Mononuclear cell (primary cell): ENCODE results near the gene SLC22A23. TPM values are rescaled to one million over a fixed set of nuclear protein-coding genes. Genes with fewer than 3 reads are reported as not detected.

Source experiments
- H3K27me3 ChIP-seq: 2 replicates; pipeline ENCODE4 v1.6.0; 2011; ENCODE audit warnings: low read length, control low read depth; ENCODE audit not compliant: insufficient read depth
- H3K4me1 ChIP-seq: 2 replicates; pipeline ENCODE4 v1.5.1; 2011; ENCODE audit warnings: mild to moderate bottlenecking, low read length, control low read depth; ENCODE audit not compliant: insufficient read depth
- H3K4me3 ChIP-seq: 2 replicates; pipeline ENCODE4 v1.5.1; 2011; ENCODE audit warnings: mild to moderate bottlenecking, low read length, moderate library complexity
- H3K9me3 ChIP-seq: 2 replicates; pipeline ENCODE4 v1.5.1; 2011; ENCODE audit warnings: low read depth, mild to moderate bottlenecking, control low read depth, low read length
- total RNA-seq: library from RNA; depleted of rRNA; stranded (reverse); fragments of >200 nt; gene quantifications from one replicate; pipeline ENCODE4 v1.2.3, GENCODE V29; 2012

Gene SLC22A23
- total RNA-seq, 1 donor: 6.0 TPM

- no peaks in the 10 kb centered on the region for H3K27me3 ChIP-seq
- H3K9me3 ChIP-seq: no peaks in the 10 kb centered on the region
- no peak overlapping the region for H3K4me3 ChIP-seq
- H3K4me1 ChIP-seq: peaks cover 5% of the 10 kb centered on the region
Measured at GRCh38 chr6:3312604-3313231, 144.1 kb downstream of the SLC22A23 start.

- H3K27me3 ChIP-seq: no peaks in the 10 kb centered on the region
- no peaks in the 10 kb centered on the region for H3K4me1 ChIP-seq
- H3K9me3 ChIP-seq: no peaks in the 10 kb centered on the region
- H3K4me3 ChIP-seq: no peak overlapping the region
Measured at GRCh38 chr6:3311826-3312225, 145.0 kb downstream of the SLC22A23 start.

GRCh38 chr6:3310703-3311102 lies 146.1 kb downstream of the SLC22A23 start:
- no peaks in the 10 kb centered on the region for H3K9me3 ChIP-seq
- no peaks in the 10 kb centered on the region for H3K27me3 ChIP-seq
- no peak overlapping the region for H3K4me3 ChIP-seq
- H3K4me1 ChIP-seq: no peaks in the 10 kb centered on the region

GRCh38 chr6:3310051-3310448 lies 146.8 kb downstream of the SLC22A23 start:
- H3K9me3 ChIP-seq: no peaks in the 10 kb centered on the region
- H3K4me1 ChIP-seq: no peaks in the 10 kb centered on the region
- H3K27me3 ChIP-seq: no peaks in the 10 kb centered on the region
- no peak overlapping the region for H3K4me3 ChIP-seq

GRCh38 chr6:3309391-3310050 lies 147.3 kb downstream of the SLC22A23 start:
- H3K4me3 ChIP-seq: no peak overlapping the region
- no peaks in the 10 kb centered on the region for H3K4me1 ChIP-seq
- no peaks in the 10 kb centered on the region for H3K27me3 ChIP-seq
- no peaks in the 10 kb centered on the region for H3K9me3 ChIP-seq

DNA sequence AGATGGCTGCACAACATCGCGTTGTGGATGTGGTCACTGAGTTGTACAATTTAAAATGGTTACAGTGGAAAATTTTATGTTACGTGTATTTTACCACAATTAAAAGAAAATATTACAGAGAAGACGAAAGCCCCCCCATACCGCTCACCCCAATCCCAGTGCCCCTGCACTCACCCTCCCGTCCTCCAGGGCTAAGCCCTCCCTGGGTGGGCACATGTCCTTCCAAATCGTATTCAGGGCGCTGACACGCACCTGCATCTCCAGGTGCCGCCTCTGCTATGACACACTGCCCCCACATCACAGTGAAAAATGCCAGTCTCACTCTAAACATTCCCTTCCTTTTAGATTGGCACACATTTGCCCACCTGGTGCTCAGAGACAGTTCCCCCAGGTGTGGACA lies 148.7 kb downstream of the SLC22A23 start:
- Histone ChIP-seq H3K9me3 (no peaks in the 10 kb centered on the region), H3K4me3 (no peak overlapping the region), H3K27me3 (no peaks in the 10 kb centered on the region), H3K4me1 (no peaks in the 10 kb centered on the region)

GRCh38 chr6:3307436-3307835 lies 149.4 kb downstream of the SLC22A23 start:
- Histone ChIP-seq H3K9me3 (no peaks in the 10 kb centered on the region), H3K27me3 (no peaks in the 10 kb centered on the region), H3K4me3 (no peak overlapping the region), H3K4me1 (no peaks in the 10 kb centered on the region)

GRCh38 chr6:3306848-3307247 lies 150.0 kb downstream of the SLC22A23 start:
- H3K9me3 ChIP-seq: no peaks in the 10 kb centered on the region
- H3K4me1 ChIP-seq: no peaks in the 10 kb centered on the region
- no peak overlapping the region for H3K4me3 ChIP-seq
- no peaks in the 10 kb centered on the region for H3K27me3 ChIP-seq

DNA sequence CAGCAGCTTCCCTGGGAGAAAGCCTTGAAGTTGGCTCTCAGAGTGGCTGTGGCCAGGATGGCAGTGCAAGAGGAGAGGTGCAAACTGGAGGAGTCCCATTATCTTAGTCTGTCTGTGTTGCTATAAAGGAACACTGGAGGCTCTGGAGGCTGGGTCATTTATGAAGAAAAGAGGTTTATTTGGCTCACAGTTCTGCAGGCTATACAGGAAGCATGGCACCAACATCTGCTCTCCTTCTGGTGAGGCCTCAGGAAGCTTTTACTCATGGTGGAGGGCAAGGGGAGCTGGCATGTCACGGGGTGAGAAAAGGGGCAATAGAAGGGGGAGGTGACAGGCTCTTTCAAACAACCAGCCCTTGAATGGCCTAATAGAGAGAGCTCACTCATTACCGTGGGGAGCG lies 151.0 kb downstream of the SLC22A23 start:
- no peaks in the 10 kb centered on the region for H3K27me3 ChIP-seq
- H3K4me3 ChIP-seq: no peak overlapping the region
- no peaks in the 10 kb centered on the region for H3K4me1 ChIP-seq
- no peaks in the 10 kb centered on the region for H3K9me3 ChIP-seq

- no peaks in the 10 kb centered on the region for H3K27me3 ChIP-seq
- H3K4me1 ChIP-seq: no peaks in the 10 kb centered on the region
- H3K9me3 ChIP-seq: no peaks in the 10 kb centered on the region
- no peak overlapping the region for H3K4me3 ChIP-seq
Measured at GRCh38 chr6:3305216-3305565, 151.7 kb downstream of the SLC22A23 start.

- H3K4me3 ChIP-seq: no peak overlapping the region
- H3K4me1 ChIP-seq: no peaks in the 10 kb centered on the region
- no peaks in the 10 kb centered on the region for H3K27me3 ChIP-seq
- no peaks in the 10 kb centered on the region for H3K9me3 ChIP-seq
Measured at GRCh38 chr6:3304500-3305215, 152.2 kb downstream of the SLC22A23 start.

DNA sequence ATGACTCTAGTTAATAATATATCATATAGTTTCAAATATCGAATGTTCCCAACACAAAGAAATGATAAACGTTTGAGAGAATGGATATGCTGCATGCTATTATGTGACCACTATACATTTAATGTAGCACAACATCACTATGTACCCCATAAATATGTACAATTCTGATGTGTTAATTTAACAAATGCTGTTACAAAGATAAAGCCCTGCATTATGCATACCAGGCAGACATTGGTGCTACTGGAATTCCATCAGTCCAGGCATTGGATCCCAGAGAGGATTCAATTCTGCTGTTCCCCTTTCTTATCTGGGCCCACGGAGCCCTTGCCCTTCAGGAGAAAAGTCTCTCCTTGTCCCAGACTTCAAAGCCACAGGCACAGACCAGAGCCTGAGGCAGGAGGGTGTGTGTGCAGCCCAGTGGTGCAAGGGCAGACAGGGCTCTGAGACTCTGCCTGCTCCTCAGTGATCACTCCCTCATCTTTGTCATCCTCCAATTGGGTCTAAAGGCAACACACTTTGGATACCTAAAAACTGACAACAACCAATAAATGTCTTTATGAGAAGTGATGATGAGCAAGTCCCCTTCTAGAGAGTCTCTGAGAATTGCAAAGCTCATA lies 152.9 kb downstream of the SLC22A23 start:
- H3K9me3 ChIP-seq: no peaks in the 10 kb centered on the region
- H3K4me3 ChIP-seq: no peak overlapping the region
- H3K27me3 ChIP-seq: no peaks in the 10 kb centered on the region
- no peaks in the 10 kb centered on the region for H3K4me1 ChIP-seq

DNA sequence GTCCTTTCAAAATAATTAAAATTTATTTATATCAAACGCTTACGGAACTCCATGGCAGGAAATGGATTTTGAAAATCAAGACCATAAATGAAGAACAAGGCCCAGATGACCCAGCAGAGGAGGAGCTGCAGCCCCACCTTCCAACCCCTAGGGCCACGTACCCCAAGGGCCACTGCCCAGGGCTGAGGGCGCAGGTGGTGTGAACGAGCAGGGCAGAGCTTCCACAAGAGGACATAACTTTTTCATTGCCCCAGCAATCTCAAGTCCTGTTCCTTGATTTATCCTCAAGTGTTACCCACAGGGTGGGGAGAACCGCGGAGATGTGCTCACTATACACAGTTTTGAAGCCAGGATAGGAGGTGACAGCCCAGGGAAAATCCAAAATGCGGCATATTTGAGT lies 155.3 kb downstream of the SLC22A23 start:
- Histone ChIP-seq H3K4me1 (no peaks in the 10 kb centered on the region), H3K4me3 (no peak overlapping the region), H3K27me3 (no peaks in the 10 kb centered on the region), H3K9me3 (no peaks in the 10 kb centered on the region)

- no peaks in the 10 kb centered on the region for H3K4me1 ChIP-seq
- no peaks in the 10 kb centered on the region for H3K27me3 ChIP-seq
- no peak overlapping the region for H3K4me3 ChIP-seq
- no peaks in the 10 kb centered on the region for H3K9me3 ChIP-seq
Measured at GRCh38 chr6:3299221-3299620, 157.6 kb downstream of the SLC22A23 start.

DNA sequence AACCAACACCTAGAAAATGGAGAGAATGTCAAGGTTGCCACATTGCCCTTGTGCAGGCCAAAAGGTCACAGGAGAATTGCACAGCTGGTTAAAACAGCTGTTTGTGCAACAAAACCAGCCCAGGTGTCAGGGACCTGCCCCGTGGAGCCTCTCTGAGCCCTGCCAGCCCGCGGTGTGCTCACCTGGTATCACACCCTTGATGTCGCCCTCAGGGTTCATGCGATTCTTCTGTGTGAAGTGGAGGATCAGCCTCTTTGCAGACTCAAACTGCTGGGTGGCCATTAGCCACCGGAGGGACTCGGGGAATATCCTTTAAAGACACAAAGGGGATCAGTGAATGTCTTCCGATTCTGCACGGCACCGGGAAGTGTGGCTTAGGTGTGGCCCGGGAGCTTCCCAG lies 158.9 kb downstream of the SLC22A23 start:
- H3K4me3 ChIP-seq: no peak overlapping the region
- H3K27me3 ChIP-seq: no peaks in the 10 kb centered on the region
- no peaks in the 10 kb centered on the region for H3K9me3 ChIP-seq
- H3K4me1 ChIP-seq: no peaks in the 10 kb centered on the region
